ENCODE results near the gene RAB3A.

DNA sequence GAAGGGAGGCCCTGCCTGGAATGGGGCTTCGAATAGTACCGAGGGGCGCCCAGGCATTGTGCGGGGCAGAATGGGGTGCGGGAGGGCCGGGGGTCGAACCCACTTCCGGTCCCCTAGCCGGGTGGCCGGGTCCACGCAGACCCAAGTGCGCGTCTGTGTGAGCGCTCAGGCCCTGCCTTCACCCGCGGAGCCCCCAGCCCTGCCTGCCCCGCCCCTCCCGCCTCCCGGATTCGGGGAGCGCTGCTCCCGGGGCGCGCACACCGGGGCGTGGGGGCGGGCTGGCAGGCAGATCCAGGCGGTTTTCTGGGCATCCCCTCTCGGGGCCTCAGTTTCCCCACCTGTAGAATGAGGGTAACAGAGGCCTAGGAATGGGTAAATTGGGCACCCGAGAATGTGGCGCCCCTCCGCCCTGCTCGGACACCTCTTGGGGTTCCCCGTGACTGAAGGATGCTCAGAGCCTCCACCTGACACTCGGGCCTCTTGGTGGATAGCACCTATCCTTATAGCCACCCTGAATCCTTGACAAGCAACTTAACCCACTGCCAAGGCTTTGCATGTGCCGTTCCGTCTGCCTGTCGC lies 50.2 kb downstream of the RAB3A start:
- TF ChIP-seq, protein P1, sequence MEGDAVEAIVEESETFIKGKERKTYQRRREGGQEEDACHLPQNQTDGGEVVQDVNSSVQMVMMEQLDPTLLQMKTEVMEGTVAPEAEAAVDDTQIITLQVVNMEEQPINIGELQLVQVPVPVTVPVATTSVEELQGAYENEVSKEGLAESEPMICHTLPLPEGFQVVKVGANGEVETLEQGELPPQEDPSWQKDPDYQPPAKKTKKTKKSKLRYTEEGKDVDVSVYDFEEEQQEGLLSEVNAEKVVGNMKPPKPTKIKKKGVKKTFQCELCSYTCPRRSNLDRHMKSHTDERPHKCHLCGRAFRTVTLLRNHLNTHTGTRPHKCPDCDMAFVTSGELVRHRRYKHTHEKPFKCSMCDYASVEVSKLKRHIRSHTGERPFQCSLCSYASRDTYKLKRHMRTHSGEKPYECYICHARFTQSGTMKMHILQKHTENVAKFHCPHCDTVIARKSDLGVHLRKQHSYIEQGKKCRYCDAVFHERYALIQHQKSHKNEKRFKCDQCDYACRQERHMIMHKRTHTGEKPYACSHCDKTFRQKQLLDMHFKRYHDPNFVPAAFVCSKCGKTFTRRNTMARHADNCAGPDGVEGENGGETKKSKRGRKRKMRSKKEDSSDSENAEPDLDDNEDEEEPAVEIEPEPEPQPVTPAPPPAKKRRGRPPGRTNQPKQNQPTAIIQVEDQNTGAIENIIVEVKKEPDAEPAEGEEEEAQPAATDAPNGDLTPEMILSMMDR (IDR thresholded peaks at IDR 0.05; ENCODE audit: extremely low read depth in 1 of 2, insufficient read depth in 1 of 2, low read depth in 1 of 2, low read length in 2 of 2): no peak
- no peak for TF ChIP-seq EZH2 (IDR thresholded peaks at IDR 0.05; ENCODE audit: borderline replicate concordance, low read depth, low read length, severe bottlenecking)
- TF ChIP-seq POLR2A (IDR thresholded peaks at IDR 0.05; ENCODE audit: low read depth, low read length): no peak
- TF ChIP-seq JUN (IDR thresholded peaks at IDR 0.05; ENCODE audit: borderline replicate concordance, insufficient read depth, insufficient read length, low read depth): no peak
- TF ChIP-seq POLR2AphosphoS5 (IDR thresholded peaks at IDR 0.05; ENCODE audit: insufficient read depth, low read depth, low read length): no peak
